Measurements from ENCODE around the gene CNTN5. TPM values are rescaled to one million over a fixed set of nuclear protein-coding genes. Genes with fewer than 3 reads are reported as not detected.

CNTN5 gene
- polyA plus RNA-seq, 1 donor from 2014 or later: 1.1 TPM

DNA sequence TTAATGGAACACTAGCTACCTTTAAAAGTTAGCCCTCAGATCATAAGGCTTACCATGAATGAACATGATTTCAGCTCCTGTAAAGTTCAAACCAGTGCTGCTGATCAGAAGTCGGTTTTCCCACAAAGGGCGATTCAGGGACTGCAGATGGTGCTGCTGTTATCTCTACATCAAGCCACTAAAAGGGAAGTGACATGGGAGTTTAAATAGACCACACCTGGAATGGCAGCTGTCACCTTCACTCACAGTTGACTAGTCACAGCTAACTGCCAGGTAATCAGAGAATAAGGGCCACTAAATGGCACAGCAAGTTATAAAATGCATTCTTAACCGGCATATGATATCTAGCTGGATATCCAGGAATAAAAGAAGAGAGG, 1085.2 kb downstream of the CNTN5 start:
- Histone ChIP-seq H3K27me3 (ENCODE audit: insufficient read depth, low read depth, low read length) (no peaks in the 10 kb centered on the region), H2AFZ (ENCODE audit: low read depth, low read length) (no peak overlapping the region), H3K9me2 (ENCODE audit: insufficient read depth, low read length) (no peaks in the 10 kb centered on the region), H3K36me3 (ENCODE audit: insufficient read depth, low read length) (no peaks in the 10 kb centered on the region), H3K9ac (ENCODE audit: low read length) (no peak overlapping the region), H4K20me1 (ENCODE audit: insufficient read depth) (no peaks in the 10 kb centered on the region), H3K4me2 (ENCODE audit: low read length) (no peak overlapping the region), H3K27ac (ENCODE audit: low read length) (no peak overlapping the region), H3K9me3 (ENCODE audit: low read length) (no peaks in the 10 kb centered on the region), H3K4me3 (ENCODE audit: low read length) (no peak overlapping the region), H3F3A (ENCODE audit: insufficient read depth, low read length, poor library complexity, severe bottlenecking) (no peaks in the 10 kb centered on the region), H3K79me2 (replicated peaks; ENCODE audit: insufficient read depth, low read length) (no peaks in the 10 kb centered on the region)
- TF ChIP-seq, protein P1, sequence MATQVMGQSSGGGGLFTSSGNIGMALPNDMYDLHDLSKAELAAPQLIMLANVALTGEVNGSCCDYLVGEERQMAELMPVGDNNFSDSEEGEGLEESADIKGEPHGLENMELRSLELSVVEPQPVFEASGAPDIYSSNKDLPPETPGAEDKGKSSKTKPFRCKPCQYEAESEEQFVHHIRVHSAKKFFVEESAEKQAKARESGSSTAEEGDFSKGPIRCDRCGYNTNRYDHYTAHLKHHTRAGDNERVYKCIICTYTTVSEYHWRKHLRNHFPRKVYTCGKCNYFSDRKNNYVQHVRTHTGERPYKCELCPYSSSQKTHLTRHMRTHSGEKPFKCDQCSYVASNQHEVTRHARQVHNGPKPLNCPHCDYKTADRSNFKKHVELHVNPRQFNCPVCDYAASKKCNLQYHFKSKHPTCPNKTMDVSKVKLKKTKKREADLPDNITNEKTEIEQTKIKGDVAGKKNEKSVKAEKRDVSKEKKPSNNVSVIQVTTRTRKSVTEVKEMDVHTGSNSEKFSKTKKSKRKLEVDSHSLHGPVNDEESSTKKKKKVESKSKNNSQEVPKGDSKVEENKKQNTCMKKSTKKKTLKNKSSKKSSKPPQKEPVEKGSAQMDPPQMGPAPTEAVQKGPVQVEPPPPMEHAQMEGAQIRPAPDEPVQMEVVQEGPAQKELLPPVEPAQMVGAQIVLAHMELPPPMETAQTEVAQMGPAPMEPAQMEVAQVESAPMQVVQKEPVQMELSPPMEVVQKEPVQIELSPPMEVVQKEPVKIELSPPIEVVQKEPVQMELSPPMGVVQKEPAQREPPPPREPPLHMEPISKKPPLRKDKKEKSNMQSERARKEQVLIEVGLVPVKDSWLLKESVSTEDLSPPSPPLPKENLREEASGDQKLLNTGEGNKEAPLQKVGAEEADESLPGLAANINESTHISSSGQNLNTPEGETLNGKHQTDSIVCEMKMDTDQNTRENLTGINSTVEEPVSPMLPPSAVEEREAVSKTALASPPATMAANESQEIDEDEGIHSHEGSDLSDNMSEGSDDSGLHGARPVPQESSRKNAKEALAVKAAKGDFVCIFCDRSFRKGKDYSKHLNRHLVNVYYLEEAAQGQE (IDR thresholded peaks at IDR 0.05; ENCODE audit: borderline replicate concordance): no peak
- TF ChIP-seq SMC3 (conservative IDR thresholded peaks at IDR 0.05; ENCODE audit: poor library complexity): no peak
- no peak for TF ChIP-seq EZH2 (IDR thresholded peaks at IDR 0.05; ENCODE audit: borderline replicate concordance, insufficient read depth, low read length, poor library complexity, severe bottlenecking)
- TF ChIP-seq EP300 (conservative IDR thresholded peaks at IDR 0.05; ENCODE audit: poor library complexity, severe bottlenecking): peak; percentile 35

DNA sequence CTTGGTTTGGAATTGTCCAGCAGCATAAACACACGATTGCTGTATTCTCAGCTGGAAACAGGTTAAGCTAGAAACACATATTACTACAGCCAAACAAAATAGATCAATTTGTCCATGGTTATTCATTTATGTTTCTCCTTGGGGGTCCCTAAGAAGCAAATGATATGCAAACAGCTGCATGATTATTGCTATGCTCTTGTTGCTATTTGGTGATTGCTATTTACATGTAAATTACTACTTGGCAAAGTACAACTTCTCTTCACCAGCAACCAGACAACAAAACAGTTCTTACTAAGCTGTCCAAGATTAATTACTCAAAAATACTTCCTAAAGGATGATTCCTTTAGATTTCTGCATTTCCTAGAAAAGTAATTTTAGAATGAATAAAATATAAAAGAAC, 1098.4 kb downstream of the CNTN5 start:
- Histone ChIP-seq H3F3A (ENCODE audit: insufficient read depth, low read length, poor library complexity, severe bottlenecking) (no peaks in the 10 kb centered on the region), H3K9me3 (ENCODE audit: low read length) (no peaks in the 10 kb centered on the region), H3K9ac (ENCODE audit: low read length) (no peak overlapping the region), H3K27me3 (ENCODE audit: insufficient read depth, low read depth, low read length) (no peaks in the 10 kb centered on the region), H3K27ac (ENCODE audit: low read length) (no peak overlapping the region), H3K4me3 (ENCODE audit: low read length) (no peak overlapping the region), H3K9me2 (ENCODE audit: insufficient read depth, low read length) (no peaks in the 10 kb centered on the region), H3K79me2 (replicated peaks; ENCODE audit: insufficient read depth, low read length) (no peaks in the 10 kb centered on the region), H2AFZ (ENCODE audit: low read depth, low read length) (no peak overlapping the region), H3K4me2 (ENCODE audit: low read length) (no peak overlapping the region), H4K20me1 (ENCODE audit: insufficient read depth) (no peaks in the 10 kb centered on the region), H3K36me3 (ENCODE audit: insufficient read depth, low read length) (no peaks in the 10 kb centered on the region)
- TF ChIP-seq, protein P1 (IDR thresholded peaks at IDR 0.05; ENCODE audit: borderline replicate concordance): no peak
- TF ChIP-seq, protein P2, sequence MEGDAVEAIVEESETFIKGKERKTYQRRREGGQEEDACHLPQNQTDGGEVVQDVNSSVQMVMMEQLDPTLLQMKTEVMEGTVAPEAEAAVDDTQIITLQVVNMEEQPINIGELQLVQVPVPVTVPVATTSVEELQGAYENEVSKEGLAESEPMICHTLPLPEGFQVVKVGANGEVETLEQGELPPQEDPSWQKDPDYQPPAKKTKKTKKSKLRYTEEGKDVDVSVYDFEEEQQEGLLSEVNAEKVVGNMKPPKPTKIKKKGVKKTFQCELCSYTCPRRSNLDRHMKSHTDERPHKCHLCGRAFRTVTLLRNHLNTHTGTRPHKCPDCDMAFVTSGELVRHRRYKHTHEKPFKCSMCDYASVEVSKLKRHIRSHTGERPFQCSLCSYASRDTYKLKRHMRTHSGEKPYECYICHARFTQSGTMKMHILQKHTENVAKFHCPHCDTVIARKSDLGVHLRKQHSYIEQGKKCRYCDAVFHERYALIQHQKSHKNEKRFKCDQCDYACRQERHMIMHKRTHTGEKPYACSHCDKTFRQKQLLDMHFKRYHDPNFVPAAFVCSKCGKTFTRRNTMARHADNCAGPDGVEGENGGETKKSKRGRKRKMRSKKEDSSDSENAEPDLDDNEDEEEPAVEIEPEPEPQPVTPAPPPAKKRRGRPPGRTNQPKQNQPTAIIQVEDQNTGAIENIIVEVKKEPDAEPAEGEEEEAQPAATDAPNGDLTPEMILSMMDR (IDR thresholded peaks at IDR 0.05; ENCODE audit: poor library complexity, severe bottlenecking): no peak
